Transverse colon (tissue), 4 donors: ENCODE data around the gene RIMOC1. TPM values are rescaled to one million over a fixed set of nuclear protein-coding genes. Genes with fewer than 3 reads are reported as not detected.
A peak's percentile ranks its signal among the peaks of the same experiment; 100 is the strongest.

Experiments used
- DNase-seq: peaks from one replicate; pipeline ENCODE4 v3.0.0-alpha.2; 2019
- H3K27ac ChIP-seq, 4 donors: fragments of 200-600 bp; sonication (generic); 2 replicates each; pipeline ENCODE4 v1.5.1; 2016 to 2018; ENCODE audit warnings: inconsistent platforms in 4 of 4
- H3K27me3 ChIP-seq: fragments of 200-600 bp; sonication (generic); 2 replicates; pipeline ENCODE4 v1.5.1; 2017; ENCODE audit warnings: inconsistent platforms
- H3K36me3 ChIP-seq, 4 donors: fragments of 200-600 bp; sonication (generic); 2 replicates each; pipeline ENCODE4 v1.5.1; 2017 to 2019; ENCODE audit warnings: inconsistent platforms in 4 of 4
- H3K4me1 ChIP-seq, 4 donors: fragments of 200-600 bp; sonication (generic); 2 replicates each; pipeline ENCODE4 v1.5.1; 2017 to 2020; ENCODE audit warnings: inconsistent platforms in 4 of 4
- H3K4me3 ChIP-seq, 4 donors: fragments of 200-600 bp; sonication (generic); 1 replicate in 1 of 4; 2 replicates in 3 of 4; pipeline versions ENCODE4 v1.5.1 to v1.6.1; 2017 to 2019; ENCODE audit warnings: inconsistent platforms in 4 of 4
- H3K9me3 ChIP-seq, 2 donors: fragments of 200-600 bp; sonication (generic); 2 replicates each; pipeline ENCODE4 v1.5.1; 2017 to 2019; ENCODE audit warnings: inconsistent platforms in 2 of 2
- CTCF ChIP-seq, 5 experiments: fragments of 200-600 bp in 3 of 5; fragments of 450-650 bp in 2 of 5; sonication (generic) in 3 of 5; IDR thresholded peaks; 1 replicate in 2 of 5; 2 replicates in 3 of 5; pipeline ENCODE4 v1.5.1; 2016 to 2017; ENCODE audit warnings: antibody characterized with exemption in 5 of 5, inconsistent platforms in 3 of 5, mild to moderate bottlenecking in 2 of 5, moderate library complexity in 1 of 5
- EP300 ChIP-seq: sonication (generic); formaldehyde crosslinking; IDR thresholded peaks from one replicate; pipeline ENCODE4 v1.6.1; 2017; ENCODE audit warnings: antibody characterized with exemption, low read depth
- POLR2A ChIP-seq: fragments of 450-650 bp; IDR thresholded peaks from one replicate; pipeline ENCODE4 v1.6.1; 2016; ENCODE audit warnings: antibody characterized with exemption, mild to moderate bottlenecking, moderate library complexity
- POLR2AphosphoS5 ChIP-seq, 3 donors: sonication (generic); formaldehyde crosslinking; IDR thresholded peaks; one replicate each; pipeline ENCODE4 v1.6.1; 2016; ENCODE audit warnings: antibody characterized with exemption in 3 of 3
- WGBS, 2 donors: methylation state at CpG; one replicate each; pipeline ENCODE4 v1.1.5; 2018; ENCODE audit warnings: low coverage in 1 of 2; 5-methylcytosine and 5-hydroxymethylcytosine counted together
- in situ Hi-C, 4 donors: fragments of 200-750 bp; cut with MboI; loops; one replicate each; pipeline versions ENCODE4 v1.15.0 to v1.15.1; 2017; ENCODE audit warnings: low sequenced_read_pairs in 3 of 4, low pct_ligation_motif_present in 1 of 4, low pct_unique_long_range_greater_than_20kb in 1 of 4
- intact Hi-C: fragments of 100-400 bp; cut with DNase I; formaldehyde crosslinking; loops from one replicate; pipeline ENCODE4 v1.15.1; 2023; ENCODE audit warnings: low total_unique reads
- total RNA-seq, 4 donors: library from RNA; depleted of rRNA; stranded (reverse); fragments of >200 nt; gene quantifications; one replicate each; pipeline ENCODE4 v1.1.0, GENCODE V29; 2016

The RIMOC1 gene
- total RNA-seq, 4 donors from 2014 or later = 10.9 to 19.8 (median 15.6) TPM

- peak; percentile 89 for DNase-seq
- intact Hi-C loops (loop anchor here (5.0 kb wide), 1 partner anchor 942 kb away; the partner anchor contains the start of gene SELENOP), in situ Hi-C loops (loop anchor here in 3 of 4 donors (10.0 to 25.0 kb wide), 3 partner anchors 892 to 1017 kb away; partner anchors contain the start of gene CCDC152 (in 2 of the 3))
- Histone ChIP-seq H3K27ac (peak within 1 kb of the TSS; percentile 86 to 91 (median 88)), H3K4me3 (peak within 1 kb of the TSS; percentile 42 to 89 (median 53)), H3K27me3 (no peaks in the 10 kb centered on the region), H3K9me3 (no peaks in the 10 kb centered on the region), H3K36me3 (no peaks in the 10 kb centered on the region), H3K4me1 (peaks cover 4 to 24% (median 16%) of the 10 kb centered on the region in 4 donors)
- TF ChIP-seq POLR2A = peak; percentile 89
- TF ChIP-seq EP300 = no peak
- TF ChIP-seq POLR2AphosphoS5 (IDR thresholded peaks at IDR 0.05) = peak; percentile 85 to 95 (median 89)
- TF ChIP-seq CTCF (IDR thresholded peaks at IDR 0.05) = peak in 2 of 5 experiments; percentile 7 to 12
- WGBS, 2 donors = 0% methylated on average over 77 of the region's 82 CpGs; no CpG with 5 or more reads in 1 of the 2 donors
Measured at GRCh38 chr5:41869724-41870626, 34.2 kb upstream of the RIMOC1 start, which contains the start of gene OXCT1. TSS of gene OXCT1 (minus strand) at chr5:41870425. CDS start at chr5:41870358, 67 bp downstream.

- TF ChIP-seq CTCF (IDR thresholded peaks at IDR 0.05) (no peak), POLR2A (no peak), POLR2AphosphoS5 (IDR thresholded peaks at IDR 0.05) (no peak), EP300 (no peak)
- Histone ChIP-seq H3K9me3 (no peaks in the 10 kb centered on the region), H3K36me3 (no peaks in the 10 kb centered on the region), H3K27me3 (no peaks in the 10 kb centered on the region), H3K27ac (peak overlapping the region; percentile 86 to 91 (median 88)), H3K4me3 (peak overlapping the region; percentile 42 to 89 (median 53)), H3K4me1 (peaks cover 4 to 24% (median 16%) of the 10 kb centered on the region in 4 donors)
- WGBS, 2 donors = 7% methylated on average over 12 of the region's 16 CpGs; no CpG with 5 or more reads in 1 of the 2 donors
- DNase-seq = no peak
- in situ Hi-C loops = loop anchor here in 3 of 4 donors (25.0 kb wide), 2 partner anchors 892 to 1017 kb away; partner anchors contain the start of gene CCDC152 (in 2 of the 3)
- intact Hi-C loops = loop anchor here (5.0 kb wide), 1 partner anchor 942 kb away; the partner anchor contains the start of gene SELENOP
Measured at GRCh38 chr5:41870627-41871048, 33.5 kb upstream of the RIMOC1 start.

DNA sequence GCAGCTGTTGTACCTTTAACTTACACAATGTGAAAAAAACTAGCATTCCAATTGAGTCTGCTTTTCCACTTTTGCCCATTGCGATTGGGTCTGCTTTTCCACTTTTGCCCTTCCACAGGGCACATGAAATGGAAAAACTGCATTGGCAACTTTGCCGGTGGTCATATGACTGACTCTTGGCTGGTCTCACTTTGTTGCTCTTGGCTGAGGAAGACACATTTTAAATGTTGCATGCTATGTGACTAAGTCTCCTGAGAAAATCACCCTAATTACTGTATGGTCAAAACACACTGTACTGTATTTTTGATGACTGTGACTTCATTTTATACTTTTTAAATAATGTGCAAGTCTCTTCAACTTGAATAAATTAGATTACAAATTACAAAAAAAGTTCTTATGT, 32.3 kb upstream of the RIMOC1 start:
- in situ Hi-C loops = loop anchor here in 3 of 4 donors (25.0 kb wide), 2 partner anchors 890 to 1015 kb away; partner anchors contain the start of gene CCDC152 (in 2 of the 3)
- Histone ChIP-seq H3K9me3 (no peaks in the 10 kb centered on the region), H3K4me1 (peaks cover 4 to 24% (median 16%) of the 10 kb centered on the region in 4 donors), H3K27ac (no peak overlapping the region), H3K27me3 (no peaks in the 10 kb centered on the region), H3K36me3 (no peaks in the 10 kb centered on the region), H3K4me3 (no peak overlapping the region)
- 57 to 83% methylated on average over 1 to 2 of the region's 2 CpGs for WGBS, 2 donors
- TF ChIP-seq CTCF (IDR thresholded peaks at IDR 0.05) (no peak), POLR2A (no peak)
- DNase-seq = no peak
- intact Hi-C loops = loop anchor here (5.0 kb wide), 1 partner anchor 940 kb away; the partner anchor contains the start of gene SELENOP

- Histone ChIP-seq H3K27ac (no peak overlapping the region), H3K36me3 (no peaks in the 10 kb centered on the region), H3K4me1 (peaks cover 4 to 13% (median 8%) of the 10 kb centered on the region in 4 donors), H3K4me3 (no peak overlapping the region), H3K9me3 (no peaks in the 10 kb centered on the region), H3K27me3 (no peaks in the 10 kb centered on the region)
- intact Hi-C loops (loop anchor here (5.0 kb wide), 1 partner anchor 938 kb away; the partner anchor contains the start of gene SELENOP), in situ Hi-C loops (loop anchor here in 3 of 4 donors (25.0 kb wide), 3 partner anchors 713 to 1013 kb away; partner anchors contain the start of gene CCDC152 (in 2 of the 3))
- no peak for TF ChIP-seq CTCF (IDR thresholded peaks at IDR 0.05)
- TF ChIP-seq POLR2A = no peak
- TF ChIP-seq POLR2AphosphoS5 (IDR thresholded peaks at IDR 0.05) = no peak
- no peak for TF ChIP-seq EP300
- DNase-seq = no peak
Measured at GRCh38 chr5:41874512-41875060, 29.6 kb upstream of the RIMOC1 start.
